Adipose tissue (tissue), 3 donors: ENCODE measurements around the gene CAPRIN1. TPM values are rescaled to one million over a fixed set of nuclear protein-coding genes. Genes with fewer than 3 reads are reported as not detected.
"Not testable (repeated sequence)": the region's sequence is repeated elsewhere in the genome, so short reads cannot be mapped to it uniquely, and the experiment has no call there.

Experiments used
- H3K27ac ChIP-seq: one replicate; pipeline ENCODE4 v1.5.1; 2013; ENCODE audit warnings: low read depth, low read length
- whole genome bisulfite sequencing, 3 donors: extraction: QIAGEN DNeasy Blood & Tissue Kit; methylation state at CpG; one replicate each; pipeline ENCODE4 v1.1.7; 2013; 5-methylcytosine and 5-hydroxymethylcytosine counted together
- polyA plus RNA-seq, 3 donors: library from polyadenylated mRNA; stranded (reverse); fragments of 200-250 nt; gene quantifications; one replicate each; pipeline ENCODE4 v1.2.3, GENCODE V29; 2013
- donor health status: healthy with polysubstance abuse.
- donor health status: Bipolar disorder and iron deficiency.
- donor health status: healthy.

The CAPRIN1 gene
- polyA plus RNA-seq, 3 donors, result 47.9 to 95.3 (median 66.0) TPM

- no peak overlapping the region for H3K27ac ChIP-seq
- WGBS, 3 donors, result 64 to 74% (median 70%) methylated on average over 27 of the region's 27 CpGs
These were observed 6.7 kb upstream of the CAPRIN1 start for GRCh38 chr11:34044664-34045485.

DNA sequence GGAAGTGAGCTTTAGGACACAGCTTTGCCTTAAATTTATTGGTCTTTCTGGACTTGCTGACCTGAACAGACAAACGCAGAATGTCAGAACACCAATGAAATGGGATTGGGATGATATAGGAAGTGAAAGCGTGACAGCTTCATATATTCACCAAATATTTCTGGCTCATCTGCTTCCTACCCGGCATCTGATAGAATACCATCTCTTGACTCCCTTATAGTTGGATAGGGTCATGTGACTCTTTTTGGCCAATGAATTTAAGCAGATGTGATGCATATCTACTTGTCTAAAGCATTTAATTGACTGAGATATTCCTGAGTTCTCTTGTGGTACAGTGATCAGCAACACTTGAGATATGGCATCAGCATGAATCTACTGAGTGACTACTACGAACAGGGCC is 2.5 kb upstream of the CAPRIN1 start:
- 79 to 89% (median 81%) methylated on average over 4 of the region's 4 CpGs for WGBS, 3 donors
- H3K27ac ChIP-seq, result no peak overlapping the region

- WGBS, 3 donors, result 8 to 14% (median 13%) methylated on average over 14 of the region's 14 CpGs
- no peak overlapping the region for H3K27ac ChIP-seq
These were observed 766 bp upstream of the CAPRIN1 start for GRCh38 chr11:34050581-34051348.

DNA sequence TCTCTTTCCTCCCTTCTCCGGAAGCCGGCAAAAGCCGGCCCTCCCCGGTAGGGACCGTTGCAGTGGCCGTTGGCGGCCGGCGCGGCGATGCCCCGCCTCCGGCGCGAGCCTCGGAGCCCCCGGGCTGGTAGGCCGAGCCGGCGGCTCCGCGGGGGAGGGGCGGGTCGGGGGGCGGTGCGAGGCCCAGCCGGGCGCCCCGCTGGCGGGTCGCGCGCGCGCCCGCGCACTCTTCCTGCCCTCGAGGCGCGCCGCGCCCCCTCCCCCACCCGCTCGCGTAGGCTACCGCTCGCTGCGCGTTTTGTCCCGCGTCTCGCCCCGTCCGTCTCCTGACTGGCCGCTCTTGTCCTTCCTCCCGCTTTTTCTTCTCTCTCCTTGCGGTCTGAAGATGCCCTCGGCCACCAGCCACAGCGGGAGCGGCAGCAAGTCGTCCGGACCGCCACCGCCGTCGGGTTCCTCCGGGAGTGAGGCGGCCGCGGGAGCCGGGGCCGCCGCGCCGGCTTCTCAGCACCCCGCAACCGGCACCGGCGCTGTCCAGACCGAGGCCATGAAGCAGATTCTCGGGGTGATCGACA is 591 bp downstream of the CAPRIN1 start:
- 0 to 1% (median 0%) methylated on average over 63 to 82 of the region's 82 CpGs for WGBS, 3 donors
- H3K27ac ChIP-seq, result peak overlapping the region; percentile 100

DNA sequence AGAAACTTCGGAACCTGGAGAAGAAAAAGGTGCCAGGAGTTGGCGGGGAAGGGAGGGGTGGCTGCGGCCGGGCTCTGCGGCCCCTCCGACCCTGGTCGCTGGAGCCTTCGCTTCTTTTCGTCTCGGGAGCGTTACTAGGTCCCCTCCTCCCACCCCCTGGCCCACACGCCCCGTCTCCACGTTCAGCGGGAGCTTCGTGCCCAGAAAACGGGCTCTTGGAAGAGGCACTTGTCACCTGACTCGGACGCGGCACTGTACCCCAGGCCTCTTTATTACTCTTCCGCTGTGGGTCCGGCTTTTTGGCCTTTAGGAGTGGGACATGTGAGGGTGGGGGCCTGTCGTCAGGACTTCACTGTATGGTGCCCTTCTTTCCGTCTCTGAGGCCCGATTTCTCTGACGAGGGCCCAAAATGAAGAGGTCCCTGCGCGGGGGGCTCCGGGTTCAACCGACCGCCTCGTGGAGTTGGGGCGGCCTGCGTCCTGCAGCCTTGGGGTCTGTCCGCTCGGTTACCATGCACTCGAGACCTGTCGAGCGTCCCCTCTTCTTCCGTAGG is 1.2 kb downstream of the CAPRIN1 start:
- 0 to 1% (median 0%) methylated on average over 40 of the region's 40 CpGs for WGBS, 3 donors
- H3K27ac ChIP-seq, result peak overlapping the region; percentile 2

- 0 to 1% (median 0%) methylated on average over 24 of the region's 24 CpGs for WGBS, 3 donors
- H3K27ac ChIP-seq, result peak overlapping the region; percentile 2
These were observed 1.7 kb downstream of the CAPRIN1 start for GRCh38 chr11:34053161-34053686.

GRCh38 chr11:34054351-34054750 is 2.8 kb downstream of the CAPRIN1 start:
- WGBS, 3 donors, result 78 to 83% (median 83%) methylated on average over 11 of the region's 11 CpGs
- not testable (repeated sequence) for H3K27ac ChIP-seq

GRCh38 chr11:34055218-34056000 is 3.9 kb downstream of the CAPRIN1 start:
- 92 to 96% (median 94%) methylated on average over 18 of the region's 18 CpGs for WGBS, 3 donors
- H3K27ac ChIP-seq, result no peak overlapping the region

DNA sequence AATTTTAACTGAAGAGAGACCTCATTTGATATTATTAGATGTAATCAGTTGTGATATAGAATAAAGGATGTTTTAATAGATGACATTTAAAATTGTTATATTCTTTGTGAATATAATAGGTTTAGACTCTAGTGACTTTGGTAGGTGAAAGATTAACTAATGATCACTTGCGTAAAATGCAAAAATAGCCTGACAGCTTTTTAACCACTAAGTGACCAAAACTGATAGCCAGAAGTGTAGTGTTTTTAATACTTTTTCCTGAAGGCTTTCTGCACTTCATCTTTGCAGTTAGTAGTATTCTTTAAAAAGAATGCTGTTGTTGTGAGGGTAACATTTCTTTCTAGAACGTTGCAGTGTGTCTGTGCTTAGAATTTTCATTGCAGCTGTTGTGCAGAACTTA is 5.1 kb downstream of the CAPRIN1 start:
- 8 to 36% (median 21%) methylated on average over 2 of the region's 2 CpGs for WGBS, 3 donors
- no peak overlapping the region for H3K27ac ChIP-seq

DNA sequence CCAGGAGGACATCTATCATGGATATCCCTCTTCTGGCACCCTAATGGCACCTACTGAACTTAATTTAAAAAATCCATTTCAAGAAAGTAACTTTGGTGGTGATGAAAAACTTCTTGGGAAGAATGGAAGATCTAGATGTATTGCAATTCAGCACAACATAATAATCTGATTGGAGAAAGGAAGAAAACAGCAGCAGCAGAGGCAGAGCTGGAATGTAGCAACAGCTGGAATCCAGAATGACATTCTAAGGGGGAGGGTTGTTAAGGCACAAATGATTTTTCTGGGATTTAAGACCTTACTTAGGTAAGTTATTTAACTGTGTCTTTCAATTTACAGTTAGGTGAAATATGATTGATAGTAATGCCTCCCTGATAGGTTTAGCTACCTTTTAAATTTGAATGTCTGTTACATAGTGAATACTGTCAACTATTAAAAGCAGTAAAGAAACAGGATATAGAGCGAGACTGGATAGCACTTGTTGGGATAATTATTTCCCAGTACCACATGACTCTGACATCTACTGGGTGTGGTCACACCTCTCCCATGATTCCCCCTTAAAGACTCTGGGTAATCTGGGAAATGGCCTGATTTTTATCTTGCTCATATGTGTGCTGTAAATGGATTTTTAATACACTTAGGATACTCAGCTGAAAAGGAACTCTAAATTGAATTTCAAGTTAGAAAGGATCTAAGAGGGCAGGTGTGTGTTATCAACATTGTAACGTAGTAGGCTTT is 11.7 kb downstream of the CAPRIN1 start:
- no peak overlapping the region for H3K27ac ChIP-seq
- WGBS, 3 donors, result 81 to 90% (median 86%) methylated on average over 2 of the region's 2 CpGs

GRCh38 chr11:34064291-34064690 is 12.8 kb downstream of the CAPRIN1 start:
- no peak overlapping the region for H3K27ac ChIP-seq
- WGBS, 3 donors, result 89 to 95% (median 90%) methylated on average over 2 of the region's 2 CpGs

- H3K27ac ChIP-seq, result no peak overlapping the region
- 88 to 91% (median 90%) methylated on average over 6 of the region's 6 CpGs for whole genome bisulfite sequencing, 3 donors
These were observed 14.1 kb downstream of the CAPRIN1 start for GRCh38 chr11:34065505-34066203.

- not testable (repeated sequence) for H3K27ac ChIP-seq
- WGBS, 3 donors, result 90 to 92% (median 90%) methylated on average over 8 of the region's 8 CpGs
These were observed 15.2 kb downstream of the CAPRIN1 start for GRCh38 chr11:34066766-34067165.

GRCh38 chr11:34067383-34068065 is 16.0 kb downstream of the CAPRIN1 start:
- 78 to 87% (median 82%) methylated on average over 7 of the region's 7 CpGs for WGBS, 3 donors
- H3K27ac ChIP-seq, result no peak overlapping the region

GRCh38 chr11:34068111-34068510 is 16.6 kb downstream of the CAPRIN1 start:
- H3K27ac ChIP-seq, result no peak overlapping the region
- 14 to 66% (median 63%) methylated on average over 2 of the region's 2 CpGs for WGBS, 3 donors

DNA sequence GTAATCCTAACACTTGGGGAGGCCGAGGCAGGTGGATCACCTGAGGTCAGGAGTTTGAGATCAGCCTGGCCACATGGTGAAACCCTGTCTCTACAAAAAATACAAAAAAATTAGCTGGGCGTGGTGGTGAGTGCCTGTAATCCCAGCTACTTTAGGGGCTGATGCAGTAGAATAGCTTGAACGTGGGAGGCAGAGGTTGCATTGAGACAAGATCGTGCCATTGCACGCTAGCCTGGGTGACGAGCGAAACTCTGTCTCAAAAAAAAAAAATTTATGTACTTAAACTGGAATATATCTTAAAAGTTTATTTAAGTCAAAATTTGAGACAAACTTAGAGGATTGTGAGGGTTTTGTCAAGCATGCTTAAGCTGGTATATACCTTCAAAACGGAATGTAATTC is 19.8 kb downstream of the CAPRIN1 start:
- WGBS, 3 donors, result 89 to 91% (median 90%) methylated on average over 8 of the region's 8 CpGs
- not testable (repeated sequence) for H3K27ac ChIP-seq
